Keratinocyte (primary cell): ENCODE results near the gene SIPA1. TPM values are rescaled to one million over a fixed set of nuclear protein-coding genes. Genes with fewer than 3 reads are reported as not detected.

ENCODE experiments used
- DNase-seq: peaks from one replicate; pipeline ENCODE4 v3.0.0-alpha.2; 2011; ENCODE audit warnings: low read depth, missing footprints, low spot score
- FAIRE-seq: peaks from 2 replicates; lab custom pipeline; 2011; peaks lifted over from hg19 to GRCh38; lab: Jason Lieb, UNC
- H2AFZ ChIP-seq: 2 replicates; pipeline ENCODE4 v1.6.0; 2012; ENCODE audit warnings: low read length, control low read depth, inconsistent platforms; ENCODE audit not compliant: control insufficient read depth
- H3K27ac ChIP-seq: 2 replicates; pipeline ENCODE4 v1.5.1; 2011; ENCODE audit warnings: low read length; ENCODE audit not compliant: control insufficient read depth, insufficient read depth
- H3K27me3 ChIP-seq: 3 replicates; pipeline ENCODE4 v1.6.0; 2011; ENCODE audit warnings: low read length; ENCODE audit not compliant: control insufficient read depth, insufficient read depth; ENCODE audit errors: extremely low read depth
- H3K36me3 ChIP-seq, 2 experiments: 2 replicates in 1 of 2; 3 replicates in 1 of 2; pipeline ENCODE4 v1.5.1; 2011; ENCODE audit warnings: low read length in 2 of 2, mild to moderate bottlenecking in 1 of 2; ENCODE audit not compliant: control insufficient read depth in 2 of 2, insufficient read depth in 2 of 2; ENCODE audit errors: extremely low read depth in 1 of 2
- H3K4me1 ChIP-seq: 3 replicates; pipeline ENCODE4 v1.5.1; 2011; ENCODE audit warnings: low read length; ENCODE audit not compliant: control insufficient read depth, insufficient read depth; ENCODE audit errors: extremely low read depth
- H3K4me2 ChIP-seq: 3 replicates; pipeline ENCODE4 v1.6.0; 2011; ENCODE audit warnings: low read depth, low read length; ENCODE audit not compliant: control insufficient read depth, insufficient read depth; ENCODE audit errors: extremely low read depth
- H3K4me3 ChIP-seq, 3 experiments: fragments of 200-600 bp in 1 of 3; sonication (generic) in 1 of 3; 2 replicates in 2 of 3; 3 replicates in 1 of 3; pipeline ENCODE4 v1.5.1; 2011 to 2016; ENCODE audit warnings: low read length in 3 of 3, mild to moderate bottlenecking in 3 of 3, control low read depth in 2 of 3, inconsistent platforms in 1 of 3, low read depth in 1 of 3, mixed read lengths in 1 of 3, mixed run types in 1 of 3, moderate library complexity in 1 of 3; ENCODE audit not compliant: control insufficient read depth in 2 of 3, insufficient read depth in 2 of 3; ENCODE audit errors: extremely low read depth in 1 of 3
- H3K79me2 ChIP-seq: 2 replicates; pipeline ENCODE4 v1.6.0; 2012; ENCODE audit warnings: low read length; ENCODE audit not compliant: control insufficient read depth, insufficient read depth
- H3K9ac ChIP-seq: 3 replicates; pipeline ENCODE4 v1.6.0; 2011; ENCODE audit warnings: low read length; ENCODE audit not compliant: control insufficient read depth, insufficient read depth; ENCODE audit errors: extremely low read depth
- H3K9me1 ChIP-seq: 3 replicates; pipeline ENCODE4 v1.6.0; 2011; ENCODE audit warnings: low read length; ENCODE audit not compliant: control insufficient read depth, insufficient read depth; ENCODE audit errors: extremely low read depth
- H3K9me3 ChIP-seq: 2 replicates; pipeline ENCODE4 v1.5.1; 2012; ENCODE audit warnings: low read depth, low read length; ENCODE audit not compliant: control insufficient read depth
- H4K20me1 ChIP-seq: 3 replicates; pipeline ENCODE4 v1.6.0; 2011; ENCODE audit warnings: low read length; ENCODE audit not compliant: control insufficient read depth, insufficient read depth; ENCODE audit errors: extremely low read depth
- EZH2 ChIP-seq: IDR thresholded peaks from one replicate; pipeline ENCODE4 v1.6.1; 2012; ENCODE audit warnings: inconsistent platforms, mild to moderate bottlenecking, low read length, moderate library complexity
- dilution Hi-C: fragments of 300-500 bp; cut with MboI; formaldehyde crosslinking; loops from one replicate; pipeline ENCODE4 v1.7.0; 2020; ENCODE audit warnings: low sequenced_read_pairs; ENCODE audit not compliant: extremely low pct_ligation_motif_present
- polyA plus RNA-seq, 5 experiments: library from polyadenylated mRNA; depleted of rRNA in 3 of 5; stranded (reverse) in 3 of 5; stranded (forward) in 1 of 5; unstranded in 1 of 5; fragments of >200 nt; gene quantifications; 1 replicate in 1 of 5; 2 replicates in 3 of 5; 3 replicates in 1 of 5; pipeline versions ENCODE4 v1.2.1 to v1.2.3, GENCODE V29; 2011 to 2012; ENCODE audit warnings: missing spikeins in 2 of 5, low read depth in 1 of 5, low replicate concordance in 1 of 5
- TF ChIP-seq, protein P1 (sequence below), 3 experiments: IDR thresholded peaks in 1 of 3; conservative IDR thresholded peaks in 1 of 3; optimal IDR thresholded peaks in 1 of 3; 2 replicates in 2 of 3; 3 replicates in 1 of 3; pipeline versions ENCODE3 to v1.5.1; 2011; ENCODE audit warnings: low read length in 3 of 3, mild to moderate bottlenecking in 3 of 3, moderate library complexity in 2 of 3, control low read depth in 1 of 3, inconsistent platforms in 1 of 3; ENCODE audit not compliant: insufficient read depth in 2 of 3; ENCODE audit errors: extremely low read depth in 1 of 3

SIPA1 gene
- polyA plus RNA-seq, 1 donor (not counting 4 experiments of a cell fraction or from before 2014, with no cell fraction given) = 4.5 TPM

DNA sequence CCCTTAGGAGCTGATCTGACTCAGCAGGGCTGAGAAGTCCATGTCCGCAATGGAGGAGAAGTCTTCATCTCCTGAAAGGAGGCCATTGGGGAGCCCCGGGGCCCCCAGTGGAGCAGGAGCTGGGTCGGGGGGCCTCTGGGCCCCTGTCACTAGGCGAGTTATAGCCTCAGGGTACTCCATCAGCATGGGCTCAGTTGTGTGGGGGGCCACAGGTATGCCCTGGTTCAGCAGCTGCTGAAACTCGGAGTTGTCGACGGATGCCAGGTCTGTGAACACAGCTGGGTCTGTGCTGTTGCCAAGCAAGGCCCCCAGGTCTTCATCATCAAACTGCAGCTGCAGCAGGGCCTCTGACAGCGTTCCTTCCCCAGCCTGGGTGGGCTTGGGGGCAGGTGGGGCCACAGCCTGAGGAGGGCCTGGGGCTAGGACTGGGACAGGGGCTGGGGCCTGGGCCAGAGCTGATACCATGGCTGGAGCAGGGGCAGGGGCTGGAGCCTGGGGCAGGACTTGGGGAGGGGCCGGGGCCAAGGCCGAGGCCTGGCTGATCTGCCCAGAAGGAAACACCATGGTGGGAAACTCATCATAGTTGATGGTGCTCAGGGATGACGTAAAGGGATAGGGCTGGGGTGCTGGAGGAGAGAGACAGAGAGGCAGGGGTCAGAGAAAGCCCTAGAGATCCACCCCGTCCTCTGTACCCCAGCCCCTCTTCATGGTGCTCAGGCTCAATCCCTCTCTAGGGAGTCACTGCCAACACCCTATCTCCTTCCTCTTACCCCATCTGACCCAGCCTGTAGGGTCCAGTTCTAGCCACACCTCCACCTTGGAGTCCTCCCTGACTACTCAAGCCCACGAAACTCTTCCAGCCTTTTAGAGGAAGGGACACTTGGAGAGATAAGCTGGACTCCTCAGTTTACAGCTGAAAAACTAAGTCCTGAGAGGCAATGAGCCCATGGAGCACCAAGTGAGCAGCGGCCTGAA is 16.8 kb downstream of the SIPA1 start:
- no peak overlapping the region for H3K4me2 ChIP-seq
- H4K20me1 ChIP-seq = no peaks in the 10 kb centered on the region
- H3K27me3 ChIP-seq = no peaks in the 10 kb centered on the region
- H3K9me1 ChIP-seq = no peaks in the 10 kb centered on the region
- H3K9ac ChIP-seq = no peak overlapping the region
- H3K9me3 ChIP-seq = no peaks in the 10 kb centered on the region
- H3K27ac ChIP-seq = no peak overlapping the region
- FAIRE-seq (no peak), DNase-seq (no peak)
- dilution Hi-C loops = no loop called here
- peaks cover 1% of the 10 kb centered on the region for H3K79me2 ChIP-seq
- no peak for TF ChIP-seq EZH2
- TF ChIP-seq, protein P1, sequence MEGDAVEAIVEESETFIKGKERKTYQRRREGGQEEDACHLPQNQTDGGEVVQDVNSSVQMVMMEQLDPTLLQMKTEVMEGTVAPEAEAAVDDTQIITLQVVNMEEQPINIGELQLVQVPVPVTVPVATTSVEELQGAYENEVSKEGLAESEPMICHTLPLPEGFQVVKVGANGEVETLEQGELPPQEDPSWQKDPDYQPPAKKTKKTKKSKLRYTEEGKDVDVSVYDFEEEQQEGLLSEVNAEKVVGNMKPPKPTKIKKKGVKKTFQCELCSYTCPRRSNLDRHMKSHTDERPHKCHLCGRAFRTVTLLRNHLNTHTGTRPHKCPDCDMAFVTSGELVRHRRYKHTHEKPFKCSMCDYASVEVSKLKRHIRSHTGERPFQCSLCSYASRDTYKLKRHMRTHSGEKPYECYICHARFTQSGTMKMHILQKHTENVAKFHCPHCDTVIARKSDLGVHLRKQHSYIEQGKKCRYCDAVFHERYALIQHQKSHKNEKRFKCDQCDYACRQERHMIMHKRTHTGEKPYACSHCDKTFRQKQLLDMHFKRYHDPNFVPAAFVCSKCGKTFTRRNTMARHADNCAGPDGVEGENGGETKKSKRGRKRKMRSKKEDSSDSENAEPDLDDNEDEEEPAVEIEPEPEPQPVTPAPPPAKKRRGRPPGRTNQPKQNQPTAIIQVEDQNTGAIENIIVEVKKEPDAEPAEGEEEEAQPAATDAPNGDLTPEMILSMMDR (optimal IDR thresholded peaks at IDR 0.05 in 1 of 3, IDR thresholded peaks at IDR 0.05 in 1 of 3, conservative IDR thresholded peaks at IDR 0.05 in 1 of 3; ENCODE audit: extremely low read depth in 1 of 3, insufficient read depth in 2 of 3, low read length in 3 of 3) = no peak
- H3K4me3 ChIP-seq = no peak overlapping the region
- peaks cover 33% of the 10 kb centered on the region for H3K4me1 ChIP-seq
- peaks cover 42 to 52% of the 10 kb centered on the region in 2 experiments for H3K36me3 ChIP-seq
- H2AFZ ChIP-seq = no peak overlapping the region

DNA sequence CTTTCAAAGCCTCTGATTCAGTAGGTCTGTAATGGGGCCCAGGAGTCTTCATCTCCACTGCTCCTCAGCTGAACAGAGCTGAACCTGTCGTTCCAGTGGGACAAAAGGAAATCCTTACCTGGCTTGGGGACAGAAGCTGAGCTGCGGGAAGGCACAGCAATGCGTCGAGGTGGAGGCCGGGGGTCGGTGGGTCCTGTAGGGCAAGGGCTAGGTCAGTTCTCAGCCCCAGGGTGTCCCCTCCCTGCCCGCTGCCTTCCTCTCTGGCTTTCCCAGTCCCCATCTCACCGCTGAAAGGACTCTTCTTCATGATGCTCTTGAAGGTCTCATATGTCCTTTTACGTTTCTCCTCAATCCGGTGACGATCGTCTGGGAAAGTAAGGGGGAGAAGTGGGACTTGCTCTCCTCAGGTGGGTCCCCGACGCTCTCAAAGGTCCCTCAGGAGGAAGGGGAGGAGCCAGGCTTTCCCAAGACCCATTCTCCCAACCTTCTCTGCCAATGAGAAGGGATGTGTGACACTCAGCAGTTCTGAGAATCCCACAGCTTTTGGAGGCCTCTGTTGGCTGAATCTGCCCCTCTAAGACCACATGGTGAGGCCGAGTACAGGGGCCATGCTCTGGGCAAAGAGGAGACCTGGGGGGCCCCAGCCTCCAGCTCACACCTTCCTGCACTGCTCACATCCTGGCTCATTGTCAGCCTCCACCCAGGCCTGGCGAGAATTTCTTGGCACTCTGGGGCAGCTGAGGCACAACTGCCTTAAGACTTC is 17.9 kb downstream of the SIPA1 start:
- no peaks in the 10 kb centered on the region for H3K9me3 ChIP-seq
- H3K9ac ChIP-seq = no peak overlapping the region
- no peak overlapping the region for H2AFZ ChIP-seq
- no peak overlapping the region for H3K27ac ChIP-seq
- TF ChIP-seq, protein P1 (optimal IDR thresholded peaks at IDR 0.05 in 1 of 3, IDR thresholded peaks at IDR 0.05 in 1 of 3, conservative IDR thresholded peaks at IDR 0.05 in 1 of 3; ENCODE audit: extremely low read depth in 1 of 3, insufficient read depth in 2 of 3, low read length in 3 of 3) = no peak
- no peak for TF ChIP-seq EZH2
- dilution Hi-C loops = no loop called here
- H3K79me2 ChIP-seq = peaks cover 8% of the 10 kb centered on the region
- DNase-seq (no peak), FAIRE-seq (no peak)
- H3K4me1 ChIP-seq = peaks cover 24% of the 10 kb centered on the region
- no peaks in the 10 kb centered on the region for H3K27me3 ChIP-seq
- H3K36me3 ChIP-seq = peaks cover 50 to 59% of the 10 kb centered on the region in 2 experiments
- no peak overlapping the region for H3K4me3 ChIP-seq
- no peaks in the 10 kb centered on the region for H4K20me1 ChIP-seq
- no peaks in the 10 kb centered on the region for H3K9me1 ChIP-seq
- H3K4me2 ChIP-seq = no peak overlapping the region
